Measurements from ENCODE around the gene RBM8A.
A peak's percentile ranks its signal among the peaks of the same experiment; 100 is the strongest.

Gene RBM8A

GRCh38 chr1:145927063-145927886 lies at the start of gene RBM8A:
RBM8A (minus strand) TSS chr1:145927484; CDS start chr1:145927426, 58 bp downstream.
- DNase-seq (ENCODE audit: low read depth in 1 of 2, low spot score in 1 of 2) = peak; percentile 65 to 100
- no peak for TF ChIP-seq JUND (IDR thresholded peaks at IDR 0.05; ENCODE audit: low read depth)
- in situ Hi-C loops (cut with HindIII; ENCODE audit: low pct_unique_long_range_greater_than_20kb, low sequenced_read_pairs) = no loop called here

- in situ Hi-C loops (cut with HindIII; ENCODE audit: low pct_unique_long_range_greater_than_20kb, low sequenced_read_pairs) = no loop called here
- DNase-seq (ENCODE audit: low read depth in 1 of 2, low spot score in 1 of 2) = no peak
- no peak for TF ChIP-seq JUND (IDR thresholded peaks at IDR 0.05; ENCODE audit: low read depth)
These were observed 49.7 kb upstream of the RBM8A start for GRCh38 chr1:145977016-145977415.

- in situ Hi-C loops (cut with HindIII; ENCODE audit: low pct_unique_long_range_greater_than_20kb, low sequenced_read_pairs) = no loop called here
- no peak for DNase-seq (ENCODE audit: low read depth in 1 of 2, low spot score in 1 of 2)
- no peak for TF ChIP-seq JUND (IDR thresholded peaks at IDR 0.05; ENCODE audit: low read depth)
These were observed 47.9 kb upstream of the RBM8A start for GRCh38 chr1:145975216-145975615.

GRCh38 chr1:145974721-145975120 lies 47.4 kb upstream of the RBM8A start:
- TF ChIP-seq JUND (IDR thresholded peaks at IDR 0.05; ENCODE audit: low read depth) = no peak

GRCh38 chr1:145972580-145972979 lies 45.3 kb upstream of the RBM8A start:
- no peak for DNase-seq (ENCODE audit: low read depth in 1 of 2, low spot score in 1 of 2)
- in situ Hi-C loops (cut with HindIII; ENCODE audit: low pct_unique_long_range_greater_than_20kb, low sequenced_read_pairs) = no loop called here

More at GRCh38 chr1:145974721-145975120, 47.4 kb upstream of the RBM8A start:
- DNase-seq (ENCODE audit: low read depth in 1 of 2, low spot score in 1 of 2) = no peak
- in situ Hi-C loops (cut with HindIII; ENCODE audit: low pct_unique_long_range_greater_than_20kb, low sequenced_read_pairs) = no loop called here

GRCh38 chr1:145967288-145967687 lies 40.0 kb upstream of the RBM8A start:
- TF ChIP-seq JUND (IDR thresholded peaks at IDR 0.05; ENCODE audit: low read depth) = no peak
- in situ Hi-C loops (cut with HindIII; ENCODE audit: low pct_unique_long_range_greater_than_20kb, low sequenced_read_pairs) = no loop called here

More at GRCh38 chr1:145972580-145972979, 45.3 kb upstream of the RBM8A start:
- no peak for TF ChIP-seq JUND (IDR thresholded peaks at IDR 0.05; ENCODE audit: low read depth)

GRCh38 chr1:145965119-145965744 lies 37.9 kb upstream of the RBM8A start:
- no peak for DNase-seq (ENCODE audit: low read depth in 1 of 2, low spot score in 1 of 2)
- in situ Hi-C loops (cut with HindIII; ENCODE audit: low pct_unique_long_range_greater_than_20kb, low sequenced_read_pairs) = no loop called here
- no peak for TF ChIP-seq JUND (IDR thresholded peaks at IDR 0.05; ENCODE audit: low read depth)

More at GRCh38 chr1:145967288-145967687, 40.0 kb upstream of the RBM8A start:
- no peak for DNase-seq (ENCODE audit: low read depth in 1 of 2, low spot score in 1 of 2)

GRCh38 chr1:145964328-145965118 lies 37.2 kb upstream of the RBM8A start, which contains the start of the genes ANKRD34A and POLR3GL:
ANKRD34A (minus strand) TSS chr1:145964575; CDS start chr1:145961759, 2,816 bp downstream.
POLR3GL (plus strand) TSS chr1:145964690; CDS start chr1:145974866, 10,176 bp downstream.
- DNase-seq (ENCODE audit: low read depth in 1 of 2, low spot score in 1 of 2) = peak; percentile 95 to 99
- TF ChIP-seq JUND (IDR thresholded peaks at IDR 0.05; ENCODE audit: low read depth) = no peak
- in situ Hi-C loops (cut with HindIII; ENCODE audit: low pct_unique_long_range_greater_than_20kb, low sequenced_read_pairs) = no loop called here

GRCh38 chr1:145963265-145964019 lies 36.2 kb upstream of the RBM8A start:
- in situ Hi-C loops (cut with HindIII; ENCODE audit: low pct_unique_long_range_greater_than_20kb, low sequenced_read_pairs) = no loop called here

GRCh38 chr1:145962157-145963102 lies 35.1 kb upstream of the RBM8A start:
- DNase-seq (ENCODE audit: low read depth in 1 of 2, low spot score in 1 of 2) = peak; percentile 62 to 82
- no peak for TF ChIP-seq JUND (IDR thresholded peaks at IDR 0.05; ENCODE audit: low read depth)
- in situ Hi-C loops (cut with HindIII; ENCODE audit: low pct_unique_long_range_greater_than_20kb, low sequenced_read_pairs) = no loop called here

More at GRCh38 chr1:145963265-145964019, 36.2 kb upstream of the RBM8A start:
- no peak for TF ChIP-seq JUND (IDR thresholded peaks at IDR 0.05; ENCODE audit: low read depth)
- no peak for DNase-seq (ENCODE audit: low read depth in 1 of 2, low spot score in 1 of 2)
